HG02678 (cell line): ENCODE results near the gene CTCFL.
"Not testable (repeated sequence)": the region's sequence is repeated elsewhere in the genome, so short reads cannot be mapped to it uniquely, and the experiment has no call there.

Source experiments
- ATAC-seq: cut with Tn5 transposase; IDR thresholded peaks from one replicate; pipeline ENCODE4 v1.9.1; 2021; ENCODE audit warnings: mild to moderate bottlenecking, moderate library complexity; ENCODE audit not compliant: unreplicated experiment

CTCFL gene

GRCh38 chr20:57511709-57512108, 13.2 kb downstream of the CTCFL start:
- ATAC-seq, result not testable (repeated sequence)

- ATAC-seq, result no peak
Observed at GRCh38 chr20:57509665-57510237, 15.2 kb downstream of the CTCFL start.

- no peak for ATAC-seq
Observed at GRCh38 chr20:57508831-57509230, 16.1 kb downstream of the CTCFL start.

- ATAC-seq, result no peak
Observed at GRCh38 chr20:57508381-57508780, 16.6 kb downstream of the CTCFL start.

- no peak for ATAC-seq
Observed at GRCh38 chr20:57507477-57507876, 17.5 kb downstream of the CTCFL start.

GRCh38 chr20:57505979-57506378, 19.0 kb downstream of the CTCFL start:
- ATAC-seq, result no peak

GRCh38 chr20:57504411-57504810, 20.5 kb downstream of the CTCFL start:
- ATAC-seq, result no peak

- no peak for ATAC-seq
Observed at GRCh38 chr20:57503035-57503658, 21.8 kb downstream of the CTCFL start.

- ATAC-seq, result no peak
Observed at GRCh38 chr20:57502336-57502700, 22.6 kb downstream of the CTCFL start.

- no peak for ATAC-seq
Observed at GRCh38 chr20:57501461-57502335, 23.2 kb downstream of the CTCFL start.

- no peak for ATAC-seq
Observed at GRCh38 chr20:57500962-57501361, 24.0 kb downstream of the CTCFL start.

GRCh38 chr20:57500235-57500634, 24.7 kb downstream of the CTCFL start:
- ATAC-seq, result no peak

GRCh38 chr20:57499676-57500075, 25.3 kb downstream of the CTCFL start:
- no peak for ATAC-seq

- ATAC-seq, result no peak
Observed at GRCh38 chr20:57498425-57499400, 26.2 kb downstream of the CTCFL start.

- no peak for ATAC-seq
Observed at GRCh38 chr20:57496592-57496991, 28.3 kb downstream of the CTCFL start.

GRCh38 chr20:57495978-57496377, 29.0 kb downstream of the CTCFL start:
- ATAC-seq, result no peak

GRCh38 chr20:57493091-57493615, 31.8 kb downstream of the CTCFL start:
- no peak for ATAC-seq

- no peak for ATAC-seq
Observed at GRCh38 chr20:57491373-57491772, 33.6 kb downstream of the CTCFL start.

GRCh38 chr20:57488277-57488676, 36.7 kb downstream of the CTCFL start:
- not testable (repeated sequence) for ATAC-seq

GRCh38 chr20:57485770-57486169, 39.2 kb downstream of the CTCFL start:
- no peak for ATAC-seq

- ATAC-seq, result no peak
Observed at GRCh38 chr20:57484772-57485171, 40.2 kb downstream of the CTCFL start.
